ENCODE results near the gene TBC1D9B. TPM values are rescaled to one million over a fixed set of nuclear protein-coding genes. Genes with fewer than 3 reads are reported as not detected.

The TBC1D9B gene
- total RNA-seq, 1 donor from 2014 or later: 136 TPM

DNA sequence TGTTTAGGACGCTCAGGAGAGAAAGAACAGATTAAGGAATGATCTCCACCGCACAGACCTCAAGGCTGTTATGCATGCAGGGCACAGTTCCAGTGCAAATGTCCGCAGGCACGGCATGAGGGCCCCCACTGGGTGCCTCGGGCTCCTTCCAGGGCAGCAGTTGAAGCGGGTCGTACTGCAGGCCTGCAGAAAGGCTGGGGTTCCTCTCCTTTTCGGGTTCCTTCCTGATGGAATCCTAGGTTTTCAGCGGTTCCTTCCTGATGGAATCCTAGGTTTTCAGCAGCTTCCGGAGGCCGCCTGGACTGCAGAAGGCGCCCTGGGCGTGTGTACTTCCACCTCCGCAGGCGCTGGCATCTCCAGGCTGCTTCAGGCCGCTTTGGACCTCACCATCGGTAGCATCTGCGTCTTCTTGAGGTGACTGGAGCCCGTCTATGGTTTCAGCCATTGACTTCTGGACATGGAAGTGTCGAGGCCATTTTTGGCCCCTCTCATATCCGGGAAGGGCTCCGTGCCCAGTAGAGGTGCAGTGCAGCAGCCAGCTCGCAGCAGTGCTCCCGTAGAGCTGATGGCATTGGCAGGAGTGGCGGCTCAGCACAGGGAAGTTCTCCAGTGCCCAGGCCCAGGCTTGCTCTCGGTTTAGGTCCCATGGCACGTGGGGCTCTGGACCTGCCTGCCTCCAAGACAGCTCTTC, 95.4 kb downstream of the TBC1D9B start:
- H3K9me3 Mint-ChIP-seq (ENCODE audit: unreplicated experiment): no peaks in the 10 kb centered on the region
- no peaks in the 10 kb centered on the region for H3K27me3 Mint-ChIP-seq (ENCODE audit: unreplicated experiment)
- no peak for DNase-seq (ENCODE audit: extremely low spot score, unreplicated experiment)
- TF ChIP-seq CTCF (IDR thresholded peaks at IDR 0.05): no peak
- H3K27ac Mint-ChIP-seq (ENCODE audit: unreplicated experiment): no peak overlapping the region
- H3K4me3 Mint-ChIP-seq (ENCODE audit: unreplicated experiment): no peak overlapping the region
- peaks cover 6% of the 10 kb centered on the region for H3K4me1 Mint-ChIP-seq (ENCODE audit: unreplicated experiment)
- H3K36me3 Mint-ChIP-seq (ENCODE audit: unreplicated experiment): peaks cover 7% of the 10 kb centered on the region

Other genes starting within 250 kb of the TBC1D9B start
- gene CBY3, start 226.9 kb downstream of the TBC1D9B start, total RNA-seq: not detected in 2 replicates
- gene CANX, start 208.9 kb downstream of the TBC1D9B start, total RNA-seq: 809 and 868 TPM in 2 replicates
- gene MAML1, start 175.1 kb downstream of the TBC1D9B start, total RNA-seq: 33.1 and 34.1 TPM in 2 replicates
- 1.1 and 2.4 TPM in 2 replicates for gene LTC4S, start 113.9 kb downstream of the TBC1D9B start, total RNA-seq
- 185 and 198 TPM in 2 replicates for gene MGAT4B, start 101.0 kb downstream of the TBC1D9B start, total RNA-seq
- 447 and 458 TPM in 2 replicates for gene SQSTM1, start 87.0 kb downstream of the TBC1D9B start, total RNA-seq
- gene MRNIP, start 49.1 kb downstream of the TBC1D9B start, total RNA-seq: 25.8 and 27.6 TPM in 2 replicates
- 70.8 and 78.4 TPM in 2 replicates for gene RNF130, start 163.9 kb upstream of the TBC1D9B start, total RNA-seq

All from osteocyte (in vitro differentiated cells).